GM06990 (cell line): ENCODE data around the gene RAB4B.

ENCODE experiments used
- DNase-seq: peaks from one replicate; pipeline ENCODE4 v3.0.0-alpha.2; 2011; ENCODE audit not compliant: insufficient read length; ENCODE audit errors: extremely low read depth
- H3K27me3 ChIP-seq: replicated peaks from 2 replicates; pipeline ENCODE4 v1.6.0; 2011; ENCODE audit warnings: low read length; ENCODE audit not compliant: control insufficient read depth, insufficient read depth
- H3K36me3 ChIP-seq: 2 replicates; pipeline ENCODE4 v1.5.1; 2011; ENCODE audit warnings: low read length; ENCODE audit not compliant: control insufficient read depth, insufficient read depth
- H3K4me3 ChIP-seq: replicated peaks from 2 replicates; pipeline ENCODE4 v1.5.1; 2011; ENCODE audit warnings: low read depth, mild to moderate bottlenecking, control low read depth, low read length
- CTCF ChIP-seq: IDR thresholded peaks from 2 replicates; pipeline ENCODE4 v1.5.1; 2011; ENCODE audit warnings: low read length, control low read depth, mild to moderate bottlenecking, inconsistent platforms; ENCODE audit not compliant: insufficient read depth, poor library complexity, severe bottlenecking

Gene RAB4B

GRCh38 chr19:40791349-40791748, 13.3 kb downstream of the RAB4B start:
- Histone ChIP-seq H3K36me3 (peaks cover 10% of the 10 kb centered on the region), H3K4me3 (no peak overlapping the region), H3K27me3 (no peaks in the 10 kb centered on the region)
- no peak for TF ChIP-seq CTCF
- DNase-seq: no peak

- no peak for DNase-seq
- Histone ChIP-seq H3K4me3 (no peak overlapping the region), H3K27me3 (no peaks in the 10 kb centered on the region), H3K36me3 (peaks cover 6% of the 10 kb centered on the region)
- TF ChIP-seq CTCF: no peak
These were observed 13.9 kb downstream of the RAB4B start for GRCh38 chr19:40791996-40792395.

- Histone ChIP-seq H3K27me3 (no peaks in the 10 kb centered on the region), H3K36me3 (peaks cover 8% of the 10 kb centered on the region), H3K4me3 (no peak overlapping the region)
- no peak for DNase-seq
- no peak for TF ChIP-seq CTCF
These were observed 19.3 kb downstream of the RAB4B start for GRCh38 chr19:40797166-40797962.

GRCh38 chr19:40797963-40798682, 20.1 kb downstream of the RAB4B start:
- peak; percentile 54 for TF ChIP-seq CTCF
- H3K4me3 ChIP-seq: peak overlapping the region; percentile 57
- DNase-seq: peak; percentile 78
- no peaks in the 10 kb centered on the region for H3K27me3 ChIP-seq
- H3K36me3 ChIP-seq: peaks cover 12% of the 10 kb centered on the region

- H3K36me3 ChIP-seq: peaks cover 14% of the 10 kb centered on the region
- no peak for TF ChIP-seq CTCF
- peak; percentile 100 for DNase-seq
- H3K4me3 ChIP-seq: peak within 1 kb of the TSS; percentile 93
- no peaks in the 10 kb centered on the region for H3K27me3 ChIP-seq
These were observed 20.9 kb downstream of the RAB4B start, which contains the start of gene EGLN2 for GRCh38 chr19:40798683-40799557. TSS of gene EGLN2 (plus strand) at chr19:40799191. CDS start at chr19:40800573, 1,382 bp downstream.
